ENCODE data around the gene PRSS36.
"Not testable (repeated sequence)": the region's sequence is repeated elsewhere in the genome, so short reads cannot be mapped to it uniquely, and the experiment has no call there.

Gene PRSS36

GRCh38 chr16:31141489-31142108, 8.3 kb downstream of the PRSS36 start:
- FAIRE-seq, result no peak

GRCh38 chr16:31141071-31141469, 8.8 kb downstream of the PRSS36 start:
- FAIRE-seq, result not testable (repeated sequence)

DNA sequence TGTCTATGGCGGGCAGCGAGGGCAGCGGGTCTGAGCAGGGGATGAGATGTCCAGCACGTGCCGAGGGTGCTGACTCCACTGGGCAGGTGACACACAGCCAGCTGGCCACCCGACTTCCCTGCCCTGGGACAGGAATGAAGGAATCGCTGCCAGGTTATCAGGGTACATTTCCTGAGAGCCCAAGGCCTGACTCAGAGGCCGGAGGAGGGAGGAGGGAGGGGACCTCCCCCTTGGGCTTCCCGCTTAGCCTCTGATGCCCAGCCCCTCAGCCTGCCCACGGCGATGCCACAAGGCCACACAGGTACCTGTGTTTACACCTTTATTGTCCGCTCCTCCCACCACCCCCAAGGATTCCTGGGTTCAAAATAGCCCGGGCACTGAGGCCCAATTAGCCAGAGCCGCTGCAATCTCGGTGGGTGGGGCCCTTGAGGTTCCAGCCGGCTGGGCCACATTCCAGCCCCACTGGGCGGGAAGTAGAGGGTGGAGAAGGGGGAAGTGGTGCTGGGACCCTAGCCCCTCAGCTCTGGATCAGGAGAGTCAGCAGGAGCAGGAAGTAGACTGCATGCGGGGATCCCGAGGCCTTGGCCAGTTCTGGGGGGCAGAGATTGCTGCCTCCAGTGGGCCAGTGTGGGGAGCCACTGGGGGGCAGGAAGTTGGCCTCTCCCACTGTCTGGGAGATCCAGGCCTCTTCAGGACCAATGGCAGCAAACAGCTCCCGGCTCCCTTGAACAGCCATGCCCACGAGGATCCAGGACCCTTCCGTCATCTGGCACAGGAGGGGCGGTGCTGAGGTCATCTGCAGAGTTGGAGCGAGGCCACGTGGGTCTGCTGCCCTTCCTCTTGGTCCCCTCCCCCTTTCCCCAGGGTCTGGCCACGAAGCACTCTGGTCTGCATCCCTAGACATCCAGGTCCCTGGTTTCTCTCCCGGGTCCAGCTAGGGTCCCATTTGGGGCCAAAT, 11.0 kb downstream of the PRSS36 start:
- no peak for FAIRE-seq

DNA sequence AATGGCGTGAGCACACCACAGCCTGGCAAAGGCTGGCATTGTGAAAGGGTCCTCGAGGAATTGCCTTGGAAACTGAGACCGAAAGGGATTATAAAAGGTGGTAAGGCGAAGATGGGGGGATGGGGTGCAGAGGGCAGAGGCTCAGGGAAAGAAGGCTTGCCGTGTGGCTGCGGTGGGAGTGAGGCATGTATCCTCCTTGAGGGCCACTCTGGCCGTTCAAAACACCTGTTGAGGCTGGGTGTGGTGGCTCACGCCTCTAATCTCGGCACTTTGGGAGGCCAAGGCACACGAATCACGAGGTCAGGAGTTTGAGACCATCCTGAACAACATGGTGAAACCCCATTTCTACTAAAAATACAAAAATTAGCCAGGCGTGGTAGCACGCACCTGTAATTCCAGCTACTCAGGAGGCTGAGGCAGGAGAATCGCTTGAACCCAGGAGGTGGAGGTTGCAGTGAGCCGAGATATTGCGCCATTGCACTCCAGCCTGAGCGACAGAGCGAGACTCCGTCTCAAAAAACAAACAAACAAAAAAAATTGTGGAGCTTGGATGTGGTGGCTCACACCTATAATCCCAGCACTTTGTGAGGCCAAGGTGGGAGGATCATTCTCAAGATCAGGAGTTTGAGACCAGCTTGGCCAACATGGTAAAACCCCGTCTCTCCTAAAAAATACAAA, 12.9 kb downstream of the PRSS36 start:
- not testable (repeated sequence) for FAIRE-seq

GRCh38 chr16:31136287-31136662, 13.6 kb downstream of the PRSS36 start:
- FAIRE-seq, result no peak

- no peak for FAIRE-seq
These were observed 14.2 kb downstream of the PRSS36 start, which contains the start of gene PRSS8 for GRCh38 chr16:31135535-31136286. PRSS8 (minus strand) TSS chr16:31135727; CDS start chr16:31135498, 229 bp downstream.

GRCh38 chr16:31134625-31135534, 15.0 kb downstream of the PRSS36 start:
- FAIRE-seq, result no peak

DNA sequence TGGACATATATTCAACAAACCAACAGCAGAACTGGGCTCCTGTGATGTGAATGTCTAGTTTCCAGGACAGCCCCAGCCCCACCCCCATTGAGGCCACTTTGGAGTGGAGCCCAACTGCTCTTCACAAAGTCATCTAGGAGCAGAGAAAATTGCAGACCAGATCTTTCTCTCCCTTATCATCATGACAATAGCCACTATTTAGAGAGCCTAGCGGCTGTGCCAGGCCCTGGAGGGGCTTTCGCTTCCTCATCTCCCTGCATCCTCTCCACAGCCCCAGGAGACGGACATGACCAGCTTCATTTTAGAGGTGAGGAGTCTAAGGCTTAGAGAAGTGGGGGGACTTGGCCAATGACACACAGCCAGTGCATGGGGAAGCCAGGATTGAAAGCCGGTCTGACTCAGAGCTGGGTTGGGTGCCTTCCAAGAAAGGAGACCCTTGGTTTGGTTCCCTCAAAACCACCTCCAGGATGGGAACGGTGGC, 15.7 kb downstream of the PRSS36 start:
- no peak for FAIRE-seq

GRCh38 chr16:31133046-31133501, 16.8 kb downstream of the PRSS36 start:
- FAIRE-seq, result no peak

DNA sequence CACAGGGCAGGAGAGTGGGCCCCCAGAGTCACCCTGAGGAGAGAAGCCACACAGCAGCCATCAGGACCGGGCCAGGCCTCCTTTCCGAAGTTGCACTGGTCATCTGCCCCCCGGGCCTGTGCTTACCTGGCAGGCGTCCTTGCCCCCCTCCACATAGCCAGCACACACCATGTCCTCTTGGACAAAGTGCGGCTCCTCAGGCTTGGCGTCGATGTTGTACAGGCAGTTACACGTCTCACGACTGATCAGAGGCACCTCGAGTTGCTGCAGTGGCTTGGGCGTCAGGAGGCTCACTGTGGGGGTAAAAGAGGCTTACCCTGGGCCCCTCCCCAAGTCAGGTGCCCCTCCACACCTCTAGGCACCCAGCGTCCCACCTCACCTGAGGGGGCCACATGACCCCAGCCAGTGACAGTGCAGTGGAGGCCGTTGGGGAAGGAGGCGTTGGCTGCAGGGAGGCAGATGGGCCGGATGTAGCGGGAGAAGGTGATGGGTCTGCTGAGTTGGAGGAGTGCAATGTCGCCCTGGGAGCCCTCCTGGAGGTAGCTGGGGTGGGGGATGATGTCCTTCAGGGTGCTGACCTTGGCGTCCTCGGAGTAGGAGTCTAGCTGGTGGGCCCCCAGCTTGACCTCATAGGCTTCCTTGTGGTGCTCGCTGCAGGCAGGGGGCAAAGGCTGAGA, 17.4 kb downstream of the PRSS36 start:
- FAIRE-seq, result no peak

DNA sequence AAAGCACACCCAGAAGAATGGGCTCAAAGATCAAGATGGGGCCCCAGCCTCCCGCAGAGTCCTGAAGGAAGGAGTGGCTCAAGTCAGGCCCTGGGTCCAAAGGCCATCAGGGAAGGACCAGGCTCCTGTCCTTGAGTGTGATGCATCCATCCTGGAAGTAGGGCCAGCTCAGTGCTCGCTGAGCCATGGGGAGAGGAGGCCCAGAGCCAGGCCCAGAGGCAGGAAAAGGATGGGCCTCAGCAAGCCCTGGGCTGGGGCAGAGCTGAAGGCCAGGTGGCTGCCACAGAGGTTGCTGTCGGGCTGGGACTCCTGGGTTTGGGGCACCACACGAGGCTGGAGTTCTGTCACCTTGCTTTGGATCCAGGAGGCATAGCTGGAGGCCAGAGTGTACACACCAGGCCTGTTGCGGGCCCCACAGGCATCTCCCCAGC, 18.0 kb downstream of the PRSS36 start:
- no peak for FAIRE-seq

- FAIRE-seq, result no peak
These were observed 18.4 kb downstream of the PRSS36 start for GRCh38 chr16:31131416-31131815.

DNA sequence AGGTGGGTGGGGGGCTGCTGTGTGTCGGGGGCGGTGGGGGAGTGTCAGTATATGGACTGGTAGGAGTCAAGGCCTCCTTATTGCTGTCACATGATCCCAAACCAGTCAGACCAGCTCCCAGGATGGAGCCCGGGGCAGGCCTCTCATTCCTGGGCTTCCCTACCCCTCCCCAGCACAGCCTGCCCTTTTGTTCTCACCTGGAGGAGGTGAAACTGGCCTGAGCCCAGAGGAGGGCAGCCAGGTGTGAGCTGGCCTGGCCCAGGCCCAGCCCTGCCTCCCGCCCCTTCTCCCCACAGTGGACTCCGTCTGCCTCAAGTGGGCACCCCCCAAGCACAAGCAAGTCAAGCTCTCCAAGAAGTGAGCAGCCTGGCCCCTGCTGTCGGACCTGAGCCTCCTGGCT, 19.0 kb downstream of the PRSS36 start:
- no peak for FAIRE-seq

DNA sequence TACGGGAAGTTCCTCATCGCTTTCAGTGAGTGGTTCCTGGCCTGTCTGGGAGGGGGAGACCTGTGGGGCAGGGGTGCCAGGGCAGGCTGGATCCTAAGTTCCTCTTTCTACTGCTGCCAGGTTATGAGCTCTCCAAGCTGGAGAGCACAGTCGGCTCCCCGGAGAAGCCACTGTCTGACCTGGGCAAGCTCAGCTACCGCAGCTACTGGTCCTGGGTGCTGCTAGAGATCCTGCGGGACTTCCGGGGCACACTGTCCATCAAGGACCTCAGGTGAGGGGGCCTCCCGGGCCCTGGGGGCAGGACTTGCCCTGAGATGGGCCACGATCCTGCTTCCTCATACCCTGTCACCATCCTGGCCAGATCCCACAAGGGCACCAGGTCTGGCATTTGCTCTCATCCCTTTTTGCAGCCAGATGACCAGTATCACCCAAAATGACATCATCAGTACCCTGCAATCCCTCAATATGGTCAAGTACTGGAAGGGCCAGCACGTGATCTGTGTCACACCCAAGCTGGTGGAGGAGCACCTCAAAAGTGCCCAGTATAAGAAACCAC, 19.5 kb downstream of the PRSS36 start:
- FAIRE-seq, result no peak

GRCh38 chr16:31129568-31130335, 20.1 kb downstream of the PRSS36 start:
- FAIRE-seq, result no peak

DNA sequence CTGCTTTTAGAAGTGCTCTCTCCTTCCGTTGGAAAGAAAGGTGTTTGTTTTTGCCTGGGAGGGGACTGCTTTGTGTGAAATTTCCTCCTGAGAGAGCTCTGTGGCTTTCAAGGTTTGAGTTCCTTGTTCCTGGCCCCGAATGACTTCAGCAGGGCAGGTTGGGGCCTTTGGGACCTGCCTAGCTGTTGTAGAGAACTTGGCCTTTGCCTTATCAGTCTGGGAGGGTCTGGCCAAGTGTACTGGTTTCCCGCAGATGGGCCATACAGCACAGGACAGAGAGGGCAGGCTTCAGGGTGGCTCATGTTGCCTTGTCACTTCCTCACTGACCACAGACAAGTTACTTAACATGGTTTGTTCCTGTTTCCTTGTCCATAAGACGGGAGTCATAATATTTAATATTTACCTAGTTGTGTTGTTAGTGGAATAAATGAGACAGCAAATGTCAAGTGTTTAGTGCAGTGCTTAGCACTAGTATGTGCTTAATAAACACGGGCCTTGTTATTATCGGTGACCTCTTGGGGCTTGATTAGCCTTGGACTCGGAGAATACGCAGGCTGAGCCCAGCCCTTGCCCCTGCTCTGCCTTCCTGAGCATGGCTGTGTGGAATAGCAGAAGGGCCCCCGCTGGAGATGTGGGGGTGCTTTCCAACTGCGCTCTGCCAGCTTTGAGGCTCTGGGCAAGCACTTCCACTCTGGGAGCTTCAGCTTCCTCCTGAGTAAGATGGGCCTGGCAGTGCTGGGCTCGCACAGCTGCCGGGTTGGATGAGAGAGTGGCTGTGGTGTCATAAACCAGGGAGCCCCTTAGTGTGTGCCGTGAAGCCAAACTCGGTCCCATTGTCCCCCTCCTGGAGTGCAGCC, 20.9 kb downstream of the PRSS36 start:
- no peak for FAIRE-seq

- no peak for FAIRE-seq
These were observed 22.7 kb downstream of the PRSS36 start for GRCh38 chr16:31127182-31127581.

- FAIRE-seq, result no peak
These were observed 24.0 kb downstream of the PRSS36 start for GRCh38 chr16:31125844-31126243.
